Endothelial cell of umbilical vein (primary cell): ENCODE measurements around the gene CFAP141.

Source experiments
- CTCF ChIP-seq, 2 donors: IDR thresholded peaks; 1 replicate in 1 of 2; 2 replicates in 1 of 2; pipeline ENCODE4 v1.5.1; 2011; ENCODE audit warnings: low read length in 2 of 2, mild to moderate bottlenecking in 2 of 2, moderate library complexity in 2 of 2, control low read depth in 1 of 2, inconsistent platforms in 1 of 2, low read depth in 1 of 2; ENCODE audit not compliant: insufficient read depth in 1 of 2; ENCODE audit errors: extremely low read depth in 1 of 2
- POLR2AphosphoS5 ChIP-seq: IDR thresholded peaks from 2 replicates; pipeline ENCODE4 v1.6.1; 2012; ENCODE audit warnings: low read depth, mild to moderate bottlenecking, control low read depth, low read length, moderate library complexity; ENCODE audit not compliant: insufficient read depth

- TF ChIP-seq CTCF (IDR thresholded peaks at IDR 0.05; ENCODE audit: extremely low read depth in 1 of 2, insufficient read depth in 1 of 2, low read depth in 1 of 2, low read length in 2 of 2), result no peak
- TF ChIP-seq POLR2AphosphoS5, result no peak
Observed at GRCh38 chr1:154199563-154199879, 6.6 kb downstream of the CFAP141 start.
